Activated T-cell treated with anti-CD3 and anti-CD28 coated beads for 48 hours (primary cell): Measurements from ENCODE around the gene ZNF324B.
"Not testable (repeated sequence)": the region's sequence is repeated elsewhere in the genome, so short reads cannot be mapped to it uniquely, and the experiment has no call there.

Experiments used
- DNase-seq: peaks from one replicate; pipeline ENCODE4 v3.0.0-alpha.2; 2020; ENCODE audit warnings: low read depth

ZNF324B gene

DNA sequence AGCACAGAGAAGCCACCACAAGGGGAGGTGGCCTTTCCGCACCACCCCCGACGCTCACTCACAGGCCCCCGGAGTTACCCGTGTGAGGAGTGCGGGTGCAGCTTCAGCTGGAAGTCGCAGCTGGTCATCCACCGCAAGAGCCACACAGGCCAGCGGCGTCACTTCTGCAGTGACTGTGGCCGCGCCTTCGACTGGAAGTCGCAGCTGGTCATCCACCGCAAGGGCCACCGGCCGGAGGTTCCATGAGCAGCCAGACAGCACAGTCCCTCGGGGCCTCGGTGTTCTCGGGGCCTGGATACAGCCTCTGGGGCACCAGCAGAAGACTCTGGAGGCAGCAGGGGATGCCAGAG, 29.0 kb downstream of the ZNF324B start:
- no peak for DNase-seq

DNA sequence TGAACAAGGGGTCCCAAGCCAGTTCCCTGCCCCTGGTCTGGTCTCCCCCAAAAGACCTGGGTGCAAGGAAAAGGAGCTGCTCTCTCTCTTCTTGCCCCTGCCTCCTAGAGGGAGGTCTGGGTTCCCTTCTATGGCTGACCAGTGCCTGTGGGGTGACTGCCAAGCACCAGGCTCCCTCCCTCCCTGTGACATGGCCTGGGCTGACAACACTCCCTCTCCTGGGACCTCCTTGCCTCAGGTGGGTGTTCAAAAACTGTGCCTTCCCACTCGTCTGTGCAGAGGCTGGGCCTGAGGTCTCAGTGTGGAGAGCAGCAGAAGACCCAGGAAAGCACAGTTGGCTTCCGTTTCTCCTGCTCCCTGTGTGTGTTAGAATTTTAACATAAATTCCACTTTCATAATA, 29.4 kb downstream of the ZNF324B start:
- DNase-seq, result no peak

DNA sequence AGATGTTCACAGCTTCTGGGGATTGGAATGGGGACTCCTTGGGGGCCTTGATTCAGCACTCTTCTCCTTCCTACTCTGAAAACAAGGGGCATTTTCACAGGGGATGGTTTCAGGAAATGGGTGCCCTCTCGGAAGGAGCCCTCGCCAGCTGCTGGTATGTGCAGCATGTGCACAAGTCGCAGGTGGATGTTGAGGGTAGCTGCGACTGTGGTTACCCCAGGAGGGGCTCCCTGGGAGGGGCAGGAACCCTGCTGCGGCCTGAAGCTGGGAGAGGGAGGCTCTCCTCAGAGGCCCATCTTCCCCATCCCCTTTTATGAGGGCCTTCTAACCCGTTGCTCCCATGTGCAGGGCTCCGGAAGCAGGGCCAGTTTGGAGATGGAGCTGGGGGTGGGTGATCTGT, 30.9 kb downstream of the ZNF324B start:
- no peak for DNase-seq

DNA sequence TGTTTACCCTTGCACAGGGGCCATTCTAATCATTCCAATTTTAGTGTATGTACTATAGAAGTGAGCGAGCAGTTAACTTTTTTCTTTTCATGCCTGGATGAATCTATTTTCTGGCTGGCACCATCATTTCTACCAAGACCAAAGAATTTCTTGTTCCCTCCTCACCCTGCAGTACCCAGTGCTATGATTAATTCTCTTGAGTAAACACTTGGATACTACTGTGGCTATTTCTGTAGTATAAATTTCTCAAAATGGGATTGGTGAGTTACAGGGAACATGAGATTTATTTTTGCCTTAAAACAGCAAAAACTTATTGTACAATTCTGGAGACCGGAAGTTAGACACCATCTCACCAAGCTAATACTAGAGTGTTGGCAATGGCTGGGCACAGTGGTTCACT, 32.4 kb downstream of the ZNF324B start:
- no peak for DNase-seq

DNA sequence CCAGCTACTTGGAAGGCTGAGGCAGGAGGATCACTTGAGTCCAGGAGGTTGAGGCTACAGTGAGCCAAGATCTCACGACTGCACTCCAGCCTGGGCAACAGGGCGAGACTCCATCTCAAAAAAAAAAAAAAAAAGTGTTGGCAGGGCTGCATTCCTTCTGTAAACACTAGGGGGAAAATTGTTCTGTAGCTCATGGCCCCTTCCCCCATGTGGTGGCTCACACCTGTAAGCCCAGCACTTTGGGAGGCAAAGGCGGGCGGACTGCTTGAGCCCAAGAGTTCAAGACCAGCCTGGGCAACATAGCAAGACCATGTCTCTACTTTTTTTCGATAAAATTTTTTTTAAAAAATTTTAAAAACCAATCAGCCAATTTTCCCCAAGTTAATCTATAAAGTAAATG, 32.9 kb downstream of the ZNF324B start:
- DNase-seq, result not testable (repeated sequence)

DNA sequence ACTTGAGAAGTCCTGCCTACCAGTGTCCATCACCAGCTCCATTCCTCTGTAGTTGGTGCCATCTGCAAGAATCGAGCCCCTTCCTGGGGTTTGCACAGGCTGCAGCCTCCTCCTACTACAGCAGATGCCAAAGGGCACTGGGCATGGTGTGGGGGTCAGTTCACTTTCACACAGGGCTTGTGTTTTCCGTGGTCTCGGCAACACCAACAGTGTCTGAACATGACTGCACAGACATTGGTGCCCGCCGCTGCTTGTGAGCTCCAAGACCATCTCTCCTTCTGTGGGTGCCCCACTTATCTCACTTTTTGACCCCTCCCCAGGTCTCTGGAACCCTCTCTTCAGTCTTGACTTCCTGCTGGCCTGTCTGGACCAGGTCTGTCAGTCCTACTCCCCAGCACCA, 40.0 kb downstream of the ZNF324B start:
- DNase-seq, result no peak

DNA sequence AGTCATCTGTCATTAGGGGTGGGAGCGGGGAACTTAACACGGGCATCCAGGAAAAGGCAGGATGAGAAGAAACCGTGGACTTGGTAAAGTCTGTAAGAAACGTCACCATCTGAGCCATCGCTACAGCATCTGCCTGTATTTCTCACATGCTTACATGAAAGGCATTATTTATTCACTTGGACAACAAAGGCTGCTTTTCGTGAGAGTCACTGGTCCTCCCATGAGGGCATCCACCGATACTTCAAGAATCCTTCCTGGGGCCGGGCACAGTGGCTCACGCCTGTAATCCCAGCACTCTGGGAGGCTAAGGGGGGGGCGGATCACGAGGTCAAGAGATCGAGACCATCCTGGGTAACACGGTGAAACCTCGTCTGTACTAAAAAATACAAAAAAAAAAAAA, 40.8 kb downstream of the ZNF324B start:
- DNase-seq, result no peak

DNA sequence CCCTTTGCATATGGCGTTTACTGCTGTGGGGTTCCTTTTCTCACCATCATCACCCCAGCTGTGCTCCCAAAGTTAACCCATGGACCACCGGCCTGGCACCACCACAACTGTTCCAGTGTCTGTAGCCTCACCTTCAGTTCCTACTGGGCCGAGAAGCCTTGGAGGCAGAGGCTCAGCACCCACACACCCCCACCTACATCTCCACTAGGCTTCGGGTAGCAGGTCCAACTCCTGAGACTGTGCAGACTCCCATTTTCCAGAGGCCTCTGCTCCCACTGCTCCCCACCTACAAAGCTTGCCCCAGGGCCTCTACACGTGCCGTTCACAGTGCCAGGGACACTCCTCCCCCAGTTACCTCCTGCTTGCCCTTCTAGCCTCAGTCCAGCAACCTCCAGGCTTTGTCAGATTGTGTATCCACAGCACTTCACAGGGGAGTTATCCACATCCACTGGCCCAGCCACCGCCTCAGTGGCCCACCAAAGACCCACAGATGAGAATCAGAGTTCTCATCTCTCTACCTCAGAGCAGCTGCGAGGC, 46.3 kb downstream of the ZNF324B start:
- no peak for DNase-seq

DNA sequence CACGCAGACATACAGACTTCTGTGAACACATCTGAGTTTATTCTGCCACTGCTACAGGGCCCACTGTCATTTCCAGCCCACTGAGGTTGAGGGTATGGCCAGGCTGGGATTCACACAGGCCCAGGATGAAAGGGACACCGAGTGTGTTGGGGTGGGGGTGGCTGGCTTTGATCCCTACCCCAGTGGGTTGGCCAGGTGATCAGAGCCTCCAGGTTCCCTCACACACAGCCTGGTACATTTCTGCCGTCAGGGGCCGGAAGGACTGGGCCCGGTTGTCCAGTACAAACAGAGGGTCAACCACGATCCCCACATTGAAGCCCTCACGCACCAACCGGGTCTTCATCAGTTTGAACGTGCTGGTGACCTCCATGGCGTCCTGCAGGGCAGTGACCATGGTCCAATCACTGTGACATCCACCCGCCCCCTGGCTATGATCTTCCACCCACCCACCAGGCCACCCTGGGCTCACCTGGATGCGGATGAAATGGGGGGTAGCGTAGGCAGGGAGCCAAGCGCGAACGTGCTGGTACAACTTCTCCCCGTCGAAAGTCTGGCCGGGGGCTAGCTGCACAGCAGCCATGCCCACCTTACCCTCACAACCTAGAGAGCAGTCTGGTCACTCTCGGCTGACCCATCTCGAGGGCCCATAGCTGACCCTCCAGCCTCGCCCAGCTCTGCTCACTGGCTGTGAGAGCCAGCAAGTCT, 47.0 kb downstream of the ZNF324B start:
- no peak for DNase-seq

DNA sequence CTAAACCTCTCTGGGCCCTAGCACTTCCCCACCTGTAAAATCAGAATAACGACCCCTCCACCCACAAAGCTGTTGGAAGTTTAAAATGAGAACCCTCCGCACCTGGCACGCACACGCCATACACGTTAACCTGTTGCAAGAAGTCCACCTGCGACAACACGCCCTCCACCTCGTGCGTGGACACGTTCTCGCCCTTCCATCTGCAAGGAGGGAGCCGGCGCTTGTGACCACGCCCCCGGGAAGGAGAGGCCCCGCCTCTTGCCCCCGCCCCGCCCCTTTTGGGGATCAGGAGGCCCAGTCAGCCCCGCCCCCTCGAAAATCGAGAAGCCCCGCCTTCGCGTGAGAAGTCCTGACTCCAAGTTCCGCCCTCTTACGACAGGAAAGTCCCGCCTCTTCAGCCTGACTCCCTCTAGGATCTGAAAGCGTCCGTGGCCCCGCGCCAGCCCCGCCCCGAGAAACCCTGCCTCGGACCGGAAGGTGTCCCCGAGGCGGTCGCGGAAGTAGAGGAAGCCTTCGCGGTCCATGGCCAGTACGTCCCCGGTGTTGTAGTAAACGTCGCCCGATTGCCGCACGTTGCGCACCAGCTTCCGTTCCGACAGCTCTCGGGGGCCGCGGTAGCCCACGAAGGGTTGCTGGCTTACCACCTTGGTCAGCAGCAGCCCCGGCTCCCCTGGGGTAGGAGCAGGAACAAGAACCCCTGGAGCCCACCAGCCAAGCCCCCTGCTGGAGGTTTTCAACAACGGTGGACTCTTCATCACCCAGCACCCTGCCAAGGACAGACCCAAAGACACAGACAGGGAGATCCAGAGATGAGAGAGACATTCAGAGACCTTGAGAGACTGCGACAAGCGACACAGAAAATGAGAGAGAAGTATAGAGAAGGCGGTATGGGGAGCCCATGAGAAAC, 47.9 kb downstream of the ZNF324B start:
- DNase-seq, result peak; percentile 99

DNA sequence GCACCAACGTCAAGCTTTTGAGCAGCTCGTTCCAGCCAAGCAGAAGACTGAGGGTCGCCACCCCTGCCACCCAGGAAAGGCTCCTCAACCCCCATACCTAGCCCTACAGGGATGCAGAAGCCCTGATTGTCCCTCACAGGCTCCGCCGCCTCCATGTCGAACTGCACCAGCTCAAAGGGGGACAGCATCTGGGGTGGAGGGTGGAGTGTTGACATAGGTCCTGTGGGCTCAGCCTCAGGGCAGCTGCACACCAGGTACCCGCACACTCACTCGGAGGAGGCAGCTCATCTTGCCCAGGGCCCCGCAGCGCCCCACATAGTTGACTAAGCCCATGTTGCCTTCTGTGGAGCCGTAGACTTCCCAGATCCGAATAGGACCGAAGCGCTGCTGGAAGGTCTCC, 48.8 kb downstream of the ZNF324B start:
- no peak for DNase-seq
